K562 (cell line): ENCODE results near the gene KLK14. TPM values are rescaled to one million over a fixed set of nuclear protein-coding genes. Genes with fewer than 3 reads are reported as not detected.

ENCODE experiments used
- ADNP ChIP-seq: fragments of 200-800 bp; sonication (Bioruptor generic); IDR thresholded peaks from 2 replicates; pipeline ENCODE4 v1.6.1; 2016; ENCODE audit warnings: missing genetic modification characterization, missing compliant biosample characterization
- ELF4 ChIP-seq: fragments of 450-650 bp; formaldehyde crosslinking; IDR thresholded peaks from 2 replicates; pipeline ENCODE4 v1.4.0; 2022; ENCODE audit warnings: missing genetic modification characterization
- EP300 ChIP-seq: IDR thresholded peaks from 2 replicates; pipeline ENCODE4 v1.6.1; 2012; ENCODE audit warnings: low read length, improper control_type of control experiment
- MEF2D ChIP-seq: conservative IDR thresholded peaks from 2 replicates; pipeline ENCODE4 v1.6.1; 2016; ENCODE audit warnings: low read depth, missing genetic modification characterization, missing compliant biosample characterization
- MTA2 ChIP-seq: fragments of 450-650 bp; IDR thresholded peaks from 2 replicates; pipeline ENCODE4 v1.6.1; 2016; ENCODE audit warnings: low read depth
- NEUROD1 ChIP-seq: fragments of 150-350 bp; IDR thresholded peaks from 2 replicates; pipeline ENCODE4 v1.6.1; 2014; ENCODE audit warnings: borderline replicate concordance, low read length, low read depth; ENCODE audit not compliant: partially characterized antibody
- NFYB ChIP-seq: IDR thresholded peaks from 2 replicates; pipeline ENCODE4 v1.6.1; 2011; ENCODE audit warnings: mild to moderate bottlenecking, moderate library complexity; ENCODE audit not compliant: insufficient read length; ENCODE audit errors: extremely low read depth
- RNF2 ChIP-seq: sonication (generic); IDR thresholded peaks from 2 replicates; pipeline ENCODE4 v1.6.1; 2016
- SIN3A ChIP-seq, 2 experiments: fragments of 150-350 bp in 1 of 2; IDR thresholded peaks; 2 replicates each; pipeline ENCODE4 v1.6.1; 2011 to 2016; ENCODE audit warnings: borderline replicate concordance in 2 of 2, low read depth in 2 of 2, low read length in 2 of 2, mild to moderate bottlenecking in 2 of 2, moderate library complexity in 2 of 2; ENCODE audit not compliant: control insufficient read depth in 1 of 2
- SP1 ChIP-seq: sonication (generic); formaldehyde crosslinking; IDR thresholded peaks from 2 replicates; pipeline ENCODE4 v1.8.1; 2022; ENCODE audit warnings: mild to moderate bottlenecking, missing genetic modification reagents
- SUPT5H ChIP-seq: fragments of 450-650 bp; IDR thresholded peaks from 2 replicates; pipeline ENCODE4 v1.6.1; 2016
- TBL1XR1 ChIP-seq, 2 experiments: IDR thresholded peaks; 2 replicates each; pipeline ENCODE4 v1.6.1; 2012; ENCODE audit warnings: improper control_type of control experiment in 2 of 2, low read length in 2 of 2, mild to moderate bottlenecking in 1 of 2
- ZKSCAN8 ChIP-seq: fragments of 200-800 bp; sonication (Bioruptor generic); IDR thresholded peaks from 2 replicates; pipeline ENCODE4 v1.6.1; 2016; ENCODE audit warnings: missing genetic modification characterization, missing compliant biosample characterization
- ZNF24 ChIP-seq: fragments of 450-650 bp; IDR thresholded peaks from 2 replicates; pipeline ENCODE4 v1.6.1; 2016
- ZNF507 ChIP-seq: conservative IDR thresholded peaks from 2 replicates; pipeline ENCODE4 v1.6.1; 2017; ENCODE audit warnings: missing genetic modification characterization, missing compliant biosample characterization
- ZNF717 ChIP-seq: fragments of 250-450 bp; sonication (Bioruptor Pico); IDR thresholded peaks from 2 replicates; pipeline ENCODE4 v1.5.0; 2021
- polyA plus RNA-seq, 8 experiments: library from polyadenylated mRNA; depleted of rRNA in 4 of 8; stranded (reverse) in 5 of 8; unstranded in 3 of 8; fragments of >200 nt; fragmentation: Nextera tagmentation in 2 of 8; fragmentation: Illumina TruSeq in 1 of 8; extraction: Ambion mirVana in 2 of 8; extraction: Trizol in 1 of 8; gene quantifications; 2 replicates each; pipeline versions ENCODE4 v1.2.1 to v1.2.3, GENCODE V29; 2011 to 2014; ENCODE audit warnings: inconsistent platforms in 1 of 8, missing spikeins in 1 of 8
- total RNA-seq, 7 experiments: library from RNA; depleted of rRNA in 6 of 7; stranded (reverse); fragments of >200 nt in 6 of 7; fragmentation: Illumina TruSeq in 2 of 7; extraction: Trizol in 2 of 7; gene quantifications; 2 replicates each; pipeline versions ENCODE4 v1.2.1 to v1.2.3, GENCODE V29; 2011 to 2021; ENCODE audit warnings: low replicate concordance in 1 of 7
- TF ChIP-seq, protein P1 (sequence below): sonication (generic); formaldehyde crosslinking; IDR thresholded peaks from 2 replicates; pipeline ENCODE4 v1.8.0; 2022; ENCODE audit warnings: mild to moderate bottlenecking, missing genetic modification reagents
- TF ChIP-seq, protein P2 (sequence below): fragments of 250-450 bp; sonication (Bioruptor Pico); IDR thresholded peaks from 2 replicates; pipeline ENCODE4 v1.8.0; 2022; ENCODE audit warnings: moderate library complexity, mild to moderate bottlenecking, inconsistent platforms
- TF ChIP-seq, protein P3 (sequence below): fragments of 450-650 bp; conservative IDR thresholded peaks from 2 replicates; pipeline ENCODE4 v1.6.1; 2016; ENCODE audit warnings: missing genetic modification characterization, low read depth, mild to moderate bottlenecking, missing compliant biosample characterization, moderate library complexity
- TF ChIP-seq, protein P4 (sequence below), 2 experiments: IDR thresholded peaks in 1 of 2; conservative IDR thresholded peaks in 1 of 2; 2 replicates each; pipeline ENCODE4 v1.6.1; 2016; ENCODE audit warnings: low read depth in 2 of 2, mild to moderate bottlenecking in 1 of 2, missing compliant biosample characterization in 1 of 2, missing genetic modification characterization in 1 of 2, moderate library complexity in 1 of 2
- TF ChIP-seq, protein P5 (sequence below): fragments of 250-450 bp; sonication (Bioruptor Pico); IDR thresholded peaks from 2 replicates; pipeline ENCODE4 v1.9.0; 2021; ENCODE audit warnings: mild to moderate bottlenecking

Gene KLK14
- total and polyA plus RNA-seq, 9 of the 15 experiments (the other 6 are each of a cell fraction or from before 2014, with no cell fraction given), result not detected

DNA sequence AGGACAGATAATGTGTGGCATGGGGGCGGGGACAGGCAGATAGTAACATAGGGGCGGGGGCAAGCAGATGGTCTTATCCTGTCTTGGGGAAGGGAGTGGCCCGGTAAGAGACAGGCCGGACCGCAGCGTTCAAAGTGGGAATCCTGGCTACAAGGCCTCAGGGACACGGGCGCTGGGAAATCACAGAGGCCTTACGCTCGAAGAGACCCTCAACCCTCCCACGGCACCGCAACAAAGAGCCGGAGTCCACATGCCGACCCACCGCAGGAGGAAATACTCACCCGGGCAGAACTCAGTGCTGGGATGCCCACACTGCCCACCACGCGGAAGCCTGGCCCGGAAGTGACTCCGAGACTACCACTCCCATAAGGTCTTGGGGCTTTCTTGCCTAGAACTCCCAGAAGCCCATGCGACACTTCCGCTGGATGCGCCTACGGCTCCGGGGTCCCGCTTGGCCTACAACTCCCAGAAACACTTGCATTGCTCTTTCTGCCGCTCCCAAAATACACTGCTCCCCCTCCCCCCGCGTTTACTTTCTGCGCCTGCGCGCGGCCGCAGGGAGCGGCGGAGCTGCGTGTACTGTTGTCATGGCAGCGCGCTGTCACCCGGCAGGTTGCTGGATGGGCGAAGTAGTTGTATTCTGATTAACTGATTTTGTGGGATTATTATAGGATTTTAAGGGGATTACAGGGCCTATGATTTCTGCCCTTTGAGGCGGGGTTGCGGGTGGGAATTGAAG lies 25.5 kb upstream of the KLK14 start, which contains the start of gene CTU1 (continued):
- TF ChIP-seq, protein P1, sequence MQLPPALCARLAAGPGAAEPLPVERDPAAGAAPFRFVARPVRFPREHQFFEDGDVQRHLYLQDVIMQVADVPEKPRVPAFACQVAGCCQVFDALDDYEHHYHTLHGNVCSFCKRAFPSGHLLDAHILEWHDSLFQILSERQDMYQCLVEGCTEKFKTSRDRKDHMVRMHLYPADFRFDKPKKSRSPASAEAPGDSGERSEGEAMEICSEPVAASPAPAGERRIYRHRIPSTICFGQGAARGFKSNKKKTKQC (CRISPR knock-in tag), result no peak
- TF ChIP-seq SUPT5H, result peak; percentile 81
- no peak for TF ChIP-seq ZNF717 (CRISPR knock-in tag)
- no peak for TF ChIP-seq NEUROD1
- TF ChIP-seq, protein P2, sequence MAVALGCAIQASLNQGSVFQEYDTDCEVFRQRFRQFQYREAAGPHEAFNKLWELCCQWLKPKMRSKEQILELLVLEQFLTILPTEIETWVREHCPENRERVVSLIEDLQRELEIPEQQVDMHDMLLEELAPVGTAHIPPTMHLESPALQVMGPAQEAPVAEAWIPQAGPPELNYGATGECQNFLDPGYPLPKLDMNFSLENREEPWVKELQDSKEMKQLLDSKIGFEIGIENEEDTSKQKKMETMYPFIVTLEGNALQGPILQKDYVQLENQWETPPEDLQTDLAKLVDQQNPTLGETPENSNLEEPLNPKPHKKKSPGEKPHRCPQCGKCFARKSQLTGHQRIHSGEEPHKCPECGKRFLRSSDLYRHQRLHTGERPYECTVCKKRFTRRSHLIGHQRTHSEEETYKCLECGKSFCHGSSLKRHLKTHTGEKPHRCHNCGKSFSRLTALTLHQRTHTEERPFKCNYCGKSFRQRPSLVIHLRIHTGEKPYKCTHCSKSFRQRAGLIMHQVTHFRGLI (CRISPR knock-in tag), result no peak
- peak; percentile 78 to 80; a peak in 3 of 4 replicates for TF ChIP-seq SIN3A (IDR thresholded peaks at IDR 0.05; ENCODE audit: borderline replicate concordance in 2 of 2, control insufficient read depth in 1 of 2, low read depth in 2 of 2, low read length in 2 of 2)
- no peak for TF ChIP-seq ZKSCAN8 (CRISPR knock-in tag)
- TF ChIP-seq NFYB, result no peak
- TF ChIP-seq TBL1XR1 (IDR thresholded peaks at IDR 0.05; ENCODE audit: low read length in 2 of 2), result peak in 1 of 2 experiments; percentile 27; a peak in 1 of 4 replicates
- TF ChIP-seq ZNF507, result no peak
- TF ChIP-seq ADNP, result no peak
- TF ChIP-seq EP300, result no peak
- TF ChIP-seq SP1 (CRISPR knock-in tag), result peak; percentile 85
- peak; percentile 43; the same call in 1 of the 2 replicates for TF ChIP-seq RNF2
- TF ChIP-seq MEF2D (tag), result peak; percentile 64; the same call in 1 of the 2 replicates
- TF ChIP-seq, protein P3, sequence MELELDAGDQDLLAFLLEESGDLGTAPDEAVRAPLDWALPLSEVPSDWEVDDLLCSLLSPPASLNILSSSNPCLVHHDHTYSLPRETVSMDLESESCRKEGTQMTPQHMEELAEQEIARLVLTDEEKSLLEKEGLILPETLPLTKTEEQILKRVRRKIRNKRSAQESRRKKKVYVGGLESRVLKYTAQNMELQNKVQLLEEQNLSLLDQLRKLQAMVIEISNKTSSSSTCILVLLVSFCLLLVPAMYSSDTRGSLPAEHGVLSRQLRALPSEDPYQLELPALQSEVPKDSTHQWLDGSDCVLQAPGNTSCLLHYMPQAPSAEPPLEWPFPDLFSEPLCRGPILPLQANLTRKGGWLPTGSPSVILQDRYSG, result no peak
- no peak for TF ChIP-seq ZNF24
- TF ChIP-seq MTA2, result no peak
- TF ChIP-seq, protein P4, sequence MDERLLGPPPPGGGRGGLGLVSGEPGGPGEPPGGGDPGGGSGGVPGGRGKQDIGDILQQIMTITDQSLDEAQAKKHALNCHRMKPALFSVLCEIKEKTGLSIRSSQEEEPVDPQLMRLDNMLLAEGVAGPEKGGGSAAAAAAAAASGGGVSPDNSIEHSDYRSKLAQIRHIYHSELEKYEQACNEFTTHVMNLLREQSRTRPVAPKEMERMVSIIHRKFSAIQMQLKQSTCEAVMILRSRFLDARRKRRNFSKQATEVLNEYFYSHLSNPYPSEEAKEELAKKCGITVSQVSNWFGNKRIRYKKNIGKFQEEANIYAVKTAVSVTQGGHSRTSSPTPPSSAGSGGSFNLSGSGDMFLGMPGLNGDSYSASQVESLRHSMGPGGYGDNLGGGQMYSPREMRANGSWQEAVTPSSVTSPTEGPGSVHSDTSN (CRISPR knock-in tag; IDR thresholded peaks at IDR 0.05; ENCODE audit: low read depth), result no peak
- TF ChIP-seq, protein P4 (tag; conservative IDR thresholded peaks at IDR 0.05; ENCODE audit: low read depth), result 0 out of 2 replicates have a peak, but pooled peaks have one; percentile 6
- TF ChIP-seq ELF4 (CRISPR knock-in tag), result no peak
- TF ChIP-seq, protein P5, sequence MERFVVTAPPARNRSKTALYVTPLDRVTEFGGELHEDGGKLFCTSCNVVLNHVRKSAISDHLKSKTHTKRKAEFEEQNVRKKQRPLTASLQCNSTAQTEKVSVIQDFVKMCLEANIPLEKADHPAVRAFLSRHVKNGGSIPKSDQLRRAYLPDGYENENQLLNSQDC (CRISPR knock-in tag), result no peak
